ENCODE measurements around the gene APLNR.

DNA sequence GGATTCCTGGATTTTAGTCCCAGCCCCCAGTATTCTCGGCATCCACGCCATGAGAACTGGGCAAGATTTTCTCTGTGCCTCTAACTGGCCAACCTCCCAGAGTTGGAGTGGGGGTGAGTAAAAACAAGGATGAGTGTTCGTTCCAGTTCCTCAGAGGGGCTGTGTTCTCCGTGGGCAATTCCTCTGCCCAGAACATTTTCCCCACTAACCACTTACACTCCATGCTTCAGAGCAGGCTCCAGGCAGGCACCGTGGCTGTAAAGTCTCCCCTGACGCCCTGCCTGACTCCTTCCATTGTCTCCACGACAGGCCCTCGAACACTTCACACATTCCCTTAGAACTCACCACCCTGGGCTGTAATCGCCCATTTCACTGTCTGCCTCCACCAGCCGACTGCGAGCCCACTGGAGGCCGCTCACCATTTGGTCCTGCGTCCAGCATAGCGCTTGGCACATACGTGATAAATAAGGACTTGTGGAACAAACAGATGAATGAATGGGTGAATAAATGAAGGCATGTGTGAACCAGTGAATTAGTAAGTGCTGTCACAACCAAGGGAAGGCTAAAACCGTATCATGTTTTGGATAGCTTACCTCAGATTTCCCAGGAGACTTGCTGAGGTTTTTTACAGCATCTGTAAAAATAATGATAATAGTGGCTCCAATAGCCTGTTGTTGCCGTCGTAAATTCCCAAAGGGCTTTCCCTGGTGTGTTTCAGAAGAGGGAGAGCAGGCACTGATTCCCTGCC lies 6.1 kb downstream of the APLNR start:
- TF ChIP-seq, protein P1, sequence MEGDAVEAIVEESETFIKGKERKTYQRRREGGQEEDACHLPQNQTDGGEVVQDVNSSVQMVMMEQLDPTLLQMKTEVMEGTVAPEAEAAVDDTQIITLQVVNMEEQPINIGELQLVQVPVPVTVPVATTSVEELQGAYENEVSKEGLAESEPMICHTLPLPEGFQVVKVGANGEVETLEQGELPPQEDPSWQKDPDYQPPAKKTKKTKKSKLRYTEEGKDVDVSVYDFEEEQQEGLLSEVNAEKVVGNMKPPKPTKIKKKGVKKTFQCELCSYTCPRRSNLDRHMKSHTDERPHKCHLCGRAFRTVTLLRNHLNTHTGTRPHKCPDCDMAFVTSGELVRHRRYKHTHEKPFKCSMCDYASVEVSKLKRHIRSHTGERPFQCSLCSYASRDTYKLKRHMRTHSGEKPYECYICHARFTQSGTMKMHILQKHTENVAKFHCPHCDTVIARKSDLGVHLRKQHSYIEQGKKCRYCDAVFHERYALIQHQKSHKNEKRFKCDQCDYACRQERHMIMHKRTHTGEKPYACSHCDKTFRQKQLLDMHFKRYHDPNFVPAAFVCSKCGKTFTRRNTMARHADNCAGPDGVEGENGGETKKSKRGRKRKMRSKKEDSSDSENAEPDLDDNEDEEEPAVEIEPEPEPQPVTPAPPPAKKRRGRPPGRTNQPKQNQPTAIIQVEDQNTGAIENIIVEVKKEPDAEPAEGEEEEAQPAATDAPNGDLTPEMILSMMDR (IDR thresholded peaks at IDR 0.05), result no peak
- no peak for TF ChIP-seq POLR2A (IDR thresholded peaks at IDR 0.05)

Data from right lobe of liver (tissue), 4 donors.